H4 (cell line): ENCODE data around the gene CNGA3. TPM values are rescaled to one million over a fixed set of nuclear protein-coding genes. Genes with fewer than 3 reads are reported as not detected.

Experiments
- DNase-seq: peaks from one replicate; pipeline ENCODE4 v3.0.0-alpha.2; 2015; ENCODE audit warnings: low spot score
- total RNA-seq: library from RNA; depleted of rRNA; stranded (reverse); fragments of >200 nt; shearing (Covaris generic); gene quantifications from 2 replicates; pipeline ENCODE4 v1.2.3, GENCODE V29; 2014

The CNGA3 gene
- total RNA-seq, 1 experiment from 2014 or later = not detected

- DNase-seq = no peak
Measured at GRCh38 chr2:98327776-98328175, 18.5 kb upstream of the CNGA3 start.

- no peak for DNase-seq
Measured at GRCh38 chr2:98329549-98329948, 16.7 kb upstream of the CNGA3 start.

GRCh38 chr2:98332989-98333388 lies 13.3 kb upstream of the CNGA3 start:
- DNase-seq = no peak

- DNase-seq = no peak
Measured at GRCh38 chr2:98333922-98334321, 12.3 kb upstream of the CNGA3 start.

GRCh38 chr2:98334439-98335078 lies 11.7 kb upstream of the CNGA3 start:
- DNase-seq = peak; percentile 48

GRCh38 chr2:98335271-98335670 lies 11.0 kb upstream of the CNGA3 start:
- no peak for DNase-seq

- DNase-seq = no peak
Measured at GRCh38 chr2:98341241-98341640, 5.0 kb upstream of the CNGA3 start.

GRCh38 chr2:98343285-98343684 lies 3.0 kb upstream of the CNGA3 start:
- DNase-seq = no peak

- no peak for DNase-seq
Measured at GRCh38 chr2:98347298-98348065, 1.2 kb downstream of the CNGA3 start.

GRCh38 chr2:98348066-98348561 lies 1.9 kb downstream of the CNGA3 start:
- DNase-seq = no peak

GRCh38 chr2:98350411-98350810 lies 4.2 kb downstream of the CNGA3 start:
- no peak for DNase-seq

GRCh38 chr2:98355881-98356280 lies 9.6 kb downstream of the CNGA3 start:
- DNase-seq = no peak

GRCh38 chr2:98356729-98357128 lies 10.5 kb downstream of the CNGA3 start:
- no peak for DNase-seq

- DNase-seq = no peak
Measured at GRCh38 chr2:98357849-98358248, 11.6 kb downstream of the CNGA3 start.

- no peak for DNase-seq
Measured at GRCh38 chr2:98359986-98360385, 13.7 kb downstream of the CNGA3 start.

GRCh38 chr2:98367721-98368120 lies 21.5 kb downstream of the CNGA3 start:
- DNase-seq = no peak

- DNase-seq = no peak
Measured at GRCh38 chr2:98369710-98370239, 23.5 kb downstream of the CNGA3 start.

- no peak for DNase-seq
Measured at GRCh38 chr2:98372121-98372520, 25.9 kb downstream of the CNGA3 start.

- DNase-seq = no peak
Measured at GRCh38 chr2:98372579-98372978, 26.3 kb downstream of the CNGA3 start.

- DNase-seq = no peak
Measured at GRCh38 chr2:98374286-98374685, 28.0 kb downstream of the CNGA3 start.

- DNase-seq = no peak
Measured at GRCh38 chr2:98374958-98375570, 28.8 kb downstream of the CNGA3 start.

GRCh38 chr2:98376301-98376910 lies 30.1 kb downstream of the CNGA3 start:
- DNase-seq = no peak
